K562 (cell line): ENCODE measurements around the gene CYP17A1. TPM values are rescaled to one million over a fixed set of nuclear protein-coding genes. Genes with fewer than 3 reads are reported as not detected.

Experiments
- ATAC-seq: fragments of 200-7000 bp; cut with Tn5 transposase; 3 replicates; pipeline ENCODE4 v1.9.1; 2020; ENCODE audit warnings: moderate library complexity
- BruUV-seq: library from RNA; stranded (reverse); fragments of 400-500 nt; replicated peaks from 2 replicates; lab custom pipeline; 2021; lab: Mats Ljungman, UMichigan
- CTCF ChIA-PET: fragments of 300-600 bp; formaldehyde crosslinking; extraction: SDS; loops from one replicate; lab custom pipeline; 2021; ENCODE audit warnings: low intra/inter-chr PET ratio; lab: Yijun Ruan, JAX
- POLR2A ChIA-PET: fragments of 300-600, 350-650 bp; sonication (Branson Sonifier 250); formaldehyde crosslinking; extraction: SDS; loops from one replicate; lab custom pipeline; 2021; ENCODE audit warnings: antibody characterized with exemption, inconsistent platforms; lab: Yijun Ruan, JAX
- DNase-seq, 4 experiments: peaks; one replicate each; pipeline versions ENCODE4 v3.0.0 to v3.0.0-alpha.2; 2011 to 2018; ENCODE audit warnings: low spot score in 3 of 4, mixed read lengths in 3 of 4; ENCODE audit errors: extremely low read depth in 1 of 4
- FAIRE-seq: peaks from 2 replicates; lab custom pipeline; 2011; peaks lifted over from hg19 to GRCh38; lab: Jason Lieb, UNC
- H2AFZ ChIP-seq: 2 replicates; pipeline ENCODE4 v1.6.0; 2011; ENCODE audit warnings: low read depth, low read length, control low read depth, inconsistent platforms
- H3K27ac ChIP-seq: fragments of 200-600 bp; 3 replicates; pipeline ENCODE4 v1.8.0; 2011; ENCODE audit warnings: low read depth, mild to moderate bottlenecking, control low read depth, inconsistent platforms, low read length, moderate library complexity, mixed read lengths; ENCODE audit errors: extremely low read depth
- H3K27me3 ChIP-seq, 2 experiments: fragments of 300-600 bp in 1 of 2; 2 replicates in 1 of 2; 3 replicates in 1 of 2; pipeline versions ENCODE4 v1.6.0 to v1.8.0; 2011; ENCODE audit warnings: inconsistent platforms in 2 of 2, low read length in 2 of 2, mild to moderate bottlenecking in 1 of 2, mixed read lengths in 1 of 2, moderate library complexity in 1 of 2; ENCODE audit not compliant: control insufficient read depth in 2 of 2, insufficient read depth in 2 of 2
- H3K36me3 ChIP-seq: fragments of 300-600 bp; 3 replicates; pipeline ENCODE4 v1.8.0; 2011; ENCODE audit warnings: mild to moderate bottlenecking, low read length, inconsistent platforms; ENCODE audit not compliant: control insufficient read depth, insufficient read depth
- H3K4me1 ChIP-seq, 2 experiments: fragments of 200-600 bp in 1 of 2; replicated peaks in 1 of 2; 2 replicates in 1 of 2; 3 replicates in 1 of 2; pipeline versions ENCODE4 v1.5.1 to v1.8.0; 2011; ENCODE audit warnings: inconsistent platforms in 2 of 2, low read length in 2 of 2, mild to moderate bottlenecking in 1 of 2, mixed read lengths in 1 of 2, moderate library complexity in 1 of 2; ENCODE audit not compliant: control insufficient read depth in 2 of 2, insufficient read depth in 2 of 2
- H3K4me2 ChIP-seq: 2 replicates; pipeline ENCODE4 v1.6.1; 2011; ENCODE audit warnings: low read length, control low read depth, inconsistent platforms, mixed read lengths; ENCODE audit not compliant: insufficient read depth
- H3K4me3 ChIP-seq: fragments of 200-600 bp; sonication (generic), shearing (Covaris generic); 2 replicates; pipeline ENCODE4 v1.5.1; 2016; ENCODE audit warnings: control low read depth, inconsistent platforms
- H3K79me2 ChIP-seq: fragments of 200-600 bp; 3 replicates; pipeline ENCODE4 v1.8.0; 2011; ENCODE audit warnings: low read length, inconsistent platforms; ENCODE audit not compliant: control insufficient read depth, insufficient read depth
- H3K9ac ChIP-seq, 2 experiments: 2 replicates each; pipeline versions ENCODE4 v1.6.0 to v1.6.1; 2011; ENCODE audit warnings: low read depth in 2 of 2, low read length in 2 of 2, control low read depth in 1 of 2, inconsistent platforms in 1 of 2, mild to moderate bottlenecking in 1 of 2, mixed read lengths in 1 of 2; ENCODE audit not compliant: insufficient read depth in 1 of 2
- H3K9me1 ChIP-seq: one replicate; pipeline ENCODE4 v1.6.0; 2011; ENCODE audit warnings: inconsistent platforms, mild to moderate bottlenecking, low read length, moderate library complexity; ENCODE audit not compliant: control insufficient read depth, insufficient read depth
- H3K9me3 ChIP-seq: replicated peaks from 2 replicates; pipeline ENCODE4 v1.5.1; 2011; ENCODE audit warnings: low read depth, low read length, inconsistent platforms; ENCODE audit not compliant: control insufficient read depth, insufficient read depth
- H4K20me1 ChIP-seq: replicated peaks from 2 replicates; pipeline ENCODE4 v1.6.1; 2011; ENCODE audit warnings: low read length, inconsistent platforms, mixed read lengths; ENCODE audit not compliant: control insufficient read depth, insufficient read depth
- GATAD2B ChIP-seq: fragments of 450-650 bp; IDR thresholded peaks from 2 replicates; pipeline ENCODE4 v1.6.1; 2017; ENCODE audit warnings: mild to moderate bottlenecking, borderline replicate concordance
- GTF3C2 ChIP-seq: IDR thresholded peaks from 3 replicates; pipeline ENCODE4 v1.6.1; 2011; ENCODE audit warnings: borderline replicate concordance, mild to moderate bottlenecking, moderate library complexity; ENCODE audit not compliant: insufficient read length; ENCODE audit errors: extremely low read depth
- KDM2B ChIP-seq: fragments of 250-450 bp; sonication (Bioruptor Pico); IDR thresholded peaks from 2 replicates; pipeline ENCODE4 v1.8.0; 2021; ENCODE audit warnings: mild to moderate bottlenecking, moderate library complexity
- MBD2 ChIP-seq: sonication (generic); IDR thresholded peaks from 2 replicates; pipeline ENCODE4 v1.6.1; 2016; ENCODE audit warnings: low read depth, borderline replicate concordance
- NR1H2 ChIP-seq: sonication (generic); formaldehyde crosslinking; IDR thresholded peaks from 2 replicates; pipeline ENCODE4 v1.4.0; 2020; ENCODE audit warnings: mild to moderate bottlenecking, missing genetic modification reagents
- SUPT5H ChIP-seq: fragments of 450-650 bp; IDR thresholded peaks from 2 replicates; pipeline ENCODE4 v1.6.1; 2016
- WHSC1 ChIP-seq: IDR thresholded peaks from one replicate; pipeline ENCODE4 v1.6.1; 2012; ENCODE audit warnings: low read length, control low read depth, inconsistent platforms
- XRCC3 ChIP-seq: fragments of 450-650 bp; IDR thresholded peaks from 2 replicates; pipeline ENCODE4 v1.6.1; 2017; ENCODE audit warnings: mild to moderate bottlenecking, moderate library complexity
- ZNF12 ChIP-seq: sonication (generic); formaldehyde crosslinking; IDR thresholded peaks from 2 replicates; pipeline ENCODE4 v1.4.0; 2020; ENCODE audit warnings: mild to moderate bottlenecking, missing genetic modification reagents
- WGBS: fragments of 100-300 bp; shearing (Covaris generic); methylation state at CpG from one replicate; pipeline ENCODE4 v1.1.6; 2016; ENCODE audit warnings: low coverage, mixed read lengths; ENCODE audit not compliant: insufficient coverage; ENCODE audit errors: missing lambda C conversion rate; 5-methylcytosine and 5-hydroxymethylcytosine counted together
- in situ Hi-C: fragments of 300-500 bp; cut with MboI; formaldehyde crosslinking; loops from 4 replicates; pipeline ENCODE4 v1.15.0; 2018; ENCODE audit warnings: inconsistent platforms, mixed read lengths
- intact Hi-C: fragments of 100-400 bp; cut with micrococcal nuclease; formaldehyde crosslinking; loops from 2 replicates; pipeline ENCODE4 v1.14.2; 2022
- polyA plus RNA-seq, 8 experiments: library from polyadenylated mRNA; depleted of rRNA in 4 of 8; stranded (reverse) in 5 of 8; unstranded in 3 of 8; fragments of >200 nt; fragmentation: Nextera tagmentation in 2 of 8; fragmentation: Illumina TruSeq in 1 of 8; extraction: Ambion mirVana in 2 of 8; extraction: Trizol in 1 of 8; gene quantifications; 2 replicates each; pipeline versions ENCODE4 v1.2.1 to v1.2.3, GENCODE V29; 2011 to 2014; ENCODE audit warnings: inconsistent platforms in 1 of 8, missing spikeins in 1 of 8
- total RNA-seq, 7 experiments: library from RNA; depleted of rRNA in 6 of 7; stranded (reverse); fragments of >200 nt in 6 of 7; fragmentation: Illumina TruSeq in 2 of 7; extraction: Trizol in 2 of 7; gene quantifications; 2 replicates each; pipeline versions ENCODE4 v1.2.1 to v1.2.3, GENCODE V29; 2011 to 2021; ENCODE audit warnings: low replicate concordance in 1 of 7
- TF ChIP-seq, protein P1 (sequence below): fragments of 450-650 bp; IDR thresholded peaks from 2 replicates; pipeline ENCODE4 v1.6.1; 2017; ENCODE audit warnings: antibody characterized with exemption

The CYP17A1 gene
- total and polyA plus RNA-seq, 9 of the 15 experiments (the other 6 are each of a cell fraction or from before 2014, with no cell fraction given), result 2.3 TPM; not detected in 8

GRCh38 chr10:102876747-102877153 lies 39.5 kb upstream of the CYP17A1 start:
- H3K79me2 ChIP-seq, result no peaks in the 10 kb centered on the region
- WGBS, result 62% methylated on average over 2 of the region's 2 CpGs
- TF ChIP-seq GTF3C2 (no peak), MBD2 (no peak), WHSC1 (no peak), NR1H2 (no peak), SUPT5H (no peak), GATAD2B (no peak), ZNF12 (CRISPR knock-in tag) (no peak), KDM2B (CRISPR knock-in tag) (no peak), XRCC3 (no peak)
- TF ChIP-seq, protein P1, sequence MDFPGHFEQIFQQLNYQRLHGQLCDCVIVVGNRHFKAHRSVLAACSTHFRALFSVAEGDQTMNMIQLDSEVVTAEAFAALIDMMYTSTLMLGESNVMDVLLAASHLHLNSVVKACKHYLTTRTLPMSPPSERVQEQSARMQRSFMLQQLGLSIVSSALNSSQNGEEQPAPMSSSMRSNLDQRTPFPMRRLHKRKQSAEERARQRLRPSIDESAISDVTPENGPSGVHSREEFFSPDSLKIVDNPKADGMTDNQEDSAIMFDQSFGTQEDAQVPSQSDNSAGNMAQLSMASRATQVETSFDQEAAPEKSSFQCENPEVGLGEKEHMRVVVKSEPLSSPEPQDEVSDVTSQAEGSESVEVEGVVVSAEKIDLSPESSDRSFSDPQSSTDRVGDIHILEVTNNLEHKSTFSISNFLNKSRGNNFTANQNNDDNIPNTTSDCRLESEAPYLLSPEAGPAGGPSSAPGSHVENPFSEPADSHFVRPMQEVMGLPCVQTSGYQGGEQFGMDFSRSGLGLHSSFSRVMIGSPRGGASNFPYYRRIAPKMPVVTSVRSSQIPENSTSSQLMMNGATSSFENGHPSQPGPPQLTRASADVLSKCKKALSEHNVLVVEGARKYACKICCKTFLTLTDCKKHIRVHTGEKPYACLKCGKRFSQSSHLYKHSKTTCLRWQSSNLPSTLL, result no peak
- TF ChIP-seq, all 486 proteins: peak for 0
- no peak for DNase-seq
- ATAC-seq, result no peak
- CTCF ChIA-PET, result no interaction called here
- H4K20me1 ChIP-seq, result no peaks in the 10 kb centered on the region
- POLR2A ChIA-PET, result interaction anchor here (1.0 kb wide), 1 partner anchor 11 kb away, joined by 3 read pairs; no protein-coding TSS in a partner anchor
- no peak overlapping the region for H3K9ac ChIP-seq
- in situ Hi-C loops (no loop called here), intact Hi-C loops (no loop called here)
- H2AFZ ChIP-seq, result no peak overlapping the region
- no peak for FAIRE-seq
- H3K9me3 ChIP-seq, result no peaks in the 10 kb centered on the region
- no peak overlapping the region for H3K4me3 ChIP-seq
- no peak overlapping the region for H3K4me2 ChIP-seq
- no TSS peak for BruUV-seq
- H3K4me1 ChIP-seq, result no peaks in the 10 kb centered on the region; a peak in 2 of 5 replicates
- H3K27ac ChIP-seq, result no peak overlapping the region
- no peaks in the 10 kb centered on the region for H3K27me3 ChIP-seq
- no peaks in the 10 kb centered on the region for H3K9me1 ChIP-seq
- H3K36me3 ChIP-seq, result no peaks in the 10 kb centered on the region
